GM18502 (cell line): ENCODE measurements around the gene NAGA.
"Not testable (repeated sequence)": the region's sequence is repeated elsewhere in the genome, so short reads cannot be mapped to it uniquely, and the experiment has no call there.

ENCODE experiments used
- ATAC-seq: cut with Tn5 transposase; IDR thresholded peaks from one replicate; pipeline ENCODE4 v1.9.1; 2021; ENCODE audit warnings: mild to moderate bottlenecking; ENCODE audit not compliant: unreplicated experiment, poor library complexity

The NAGA gene

GRCh38 chr22:42076764-42077485 lies 6.3 kb upstream of the NAGA start:
- ATAC-seq, result no peak

GRCh38 chr22:42074846-42075676 lies 4.4 kb upstream of the NAGA start:
- ATAC-seq, result no peak

GRCh38 chr22:42074132-42074811 lies 3.7 kb upstream of the NAGA start, which contains the start of gene PHETA2:
Gene PHETA2, plus strand, starts transcription at chr22:42074248. Its CDS starts 3,046 bp downstream, at chr22:42077294.
- ATAC-seq, result no peak

DNA sequence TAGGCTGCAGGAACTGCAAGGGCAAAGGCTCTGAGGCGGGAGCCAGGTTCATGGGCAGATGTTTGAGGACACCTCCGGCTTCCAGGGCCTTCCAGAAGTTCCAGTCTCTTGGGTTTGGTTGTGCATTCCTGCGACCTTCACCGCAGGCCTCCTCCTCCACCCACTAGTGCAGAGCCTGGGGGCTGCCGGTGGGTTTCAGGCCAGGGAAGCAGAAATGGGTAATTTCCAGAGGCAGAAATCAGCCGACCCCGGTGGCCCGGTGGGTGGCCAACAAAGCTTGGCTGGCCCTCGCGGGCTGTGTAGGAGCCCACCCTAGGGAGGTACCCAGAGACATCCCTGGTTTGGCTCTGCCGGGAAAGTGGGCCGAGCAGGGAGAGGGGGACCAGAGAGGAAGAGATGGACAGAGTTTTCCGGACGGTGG lies 3.0 kb upstream of the NAGA start:
- no peak for ATAC-seq

DNA sequence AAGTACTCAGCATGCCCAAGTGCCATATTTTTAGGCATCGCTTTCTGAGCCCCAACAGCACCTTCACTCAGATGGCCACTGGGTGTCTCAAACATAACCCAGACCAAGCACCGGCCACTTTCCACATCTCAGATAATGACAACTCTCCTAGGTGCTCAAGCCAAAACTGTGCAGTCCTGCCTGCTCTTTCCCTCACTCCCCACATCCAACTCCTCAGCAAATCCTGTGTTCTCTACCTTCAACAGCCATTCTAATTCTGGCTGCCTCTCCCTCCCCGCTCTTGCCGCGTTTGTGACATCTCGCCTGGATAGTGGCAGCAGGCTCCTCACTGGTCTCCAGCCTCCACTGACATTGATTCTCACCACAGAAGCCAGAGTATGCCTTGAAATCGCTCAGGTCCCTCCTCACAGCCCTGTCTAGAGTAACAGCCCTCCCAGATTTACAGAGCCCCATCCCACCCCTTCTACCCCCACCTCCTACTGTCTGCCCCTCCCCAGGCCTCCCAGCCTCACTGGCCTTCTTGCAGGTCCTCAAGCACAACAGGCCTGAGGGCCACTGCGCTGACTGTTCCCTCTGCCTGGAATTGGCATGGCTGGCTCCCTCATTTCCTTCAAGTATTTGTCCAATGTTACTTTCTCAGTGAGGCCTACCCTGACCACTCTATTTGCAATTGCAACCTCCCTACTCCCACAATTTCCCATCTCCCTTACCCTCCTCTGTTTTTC lies 2.2 kb upstream of the NAGA start:
- ATAC-seq, result no peak

DNA sequence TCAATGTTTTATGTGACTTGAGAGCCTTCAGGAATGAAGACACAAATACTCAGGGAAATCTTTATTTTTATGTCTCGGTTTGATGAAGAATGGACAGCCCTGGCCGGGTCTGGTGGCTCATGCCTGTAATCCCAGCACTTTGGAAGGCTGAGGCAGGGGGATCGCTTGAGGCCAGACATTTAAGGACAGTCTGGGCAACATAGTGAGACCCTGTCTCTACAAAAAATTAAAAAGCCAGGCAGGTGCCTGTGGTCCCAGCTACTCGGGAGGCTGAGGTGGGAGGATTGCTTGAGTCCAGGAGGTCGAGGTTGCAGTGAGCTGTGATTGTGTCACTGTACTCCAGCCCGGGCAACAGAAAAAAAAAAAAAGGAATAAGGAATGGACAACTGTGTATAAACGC lies 896 bp upstream of the NAGA start:
- not testable (repeated sequence) for ATAC-seq

DNA sequence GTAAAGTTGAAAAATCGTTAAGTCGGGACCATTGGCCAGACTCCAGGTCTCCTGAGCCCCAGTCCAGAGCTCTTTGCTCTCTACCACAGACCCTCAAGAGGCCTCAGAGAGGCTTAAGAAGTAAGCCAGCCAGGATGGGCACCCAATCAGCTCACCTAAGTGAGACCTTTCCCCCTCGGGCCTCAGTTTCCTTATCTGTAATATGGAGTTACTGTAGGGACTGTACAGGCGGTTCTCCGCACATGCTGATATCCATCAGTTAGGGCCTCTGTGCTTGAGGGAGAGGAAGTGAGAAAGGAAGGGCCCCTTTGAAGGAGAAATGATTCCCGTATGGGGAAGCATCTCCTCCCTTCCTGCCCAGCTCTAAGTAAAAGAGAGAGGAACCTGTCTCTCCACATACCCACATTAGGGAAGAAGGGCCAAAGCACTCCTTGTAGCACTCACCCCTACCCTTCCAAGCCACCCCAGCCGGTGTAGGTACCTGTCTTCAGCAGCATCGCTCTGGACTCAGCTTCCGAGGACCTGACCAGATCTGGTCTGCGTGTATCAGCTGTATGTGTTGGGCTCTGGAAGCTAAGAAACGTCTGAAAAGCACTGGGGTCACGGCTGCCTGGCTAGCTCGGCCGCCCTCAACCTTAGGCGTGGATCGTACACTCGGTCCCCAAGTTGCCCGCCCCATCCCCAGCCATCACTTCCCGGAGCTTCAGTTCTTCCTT lies 653 bp downstream of the NAGA start:
- ATAC-seq, result no peak

DNA sequence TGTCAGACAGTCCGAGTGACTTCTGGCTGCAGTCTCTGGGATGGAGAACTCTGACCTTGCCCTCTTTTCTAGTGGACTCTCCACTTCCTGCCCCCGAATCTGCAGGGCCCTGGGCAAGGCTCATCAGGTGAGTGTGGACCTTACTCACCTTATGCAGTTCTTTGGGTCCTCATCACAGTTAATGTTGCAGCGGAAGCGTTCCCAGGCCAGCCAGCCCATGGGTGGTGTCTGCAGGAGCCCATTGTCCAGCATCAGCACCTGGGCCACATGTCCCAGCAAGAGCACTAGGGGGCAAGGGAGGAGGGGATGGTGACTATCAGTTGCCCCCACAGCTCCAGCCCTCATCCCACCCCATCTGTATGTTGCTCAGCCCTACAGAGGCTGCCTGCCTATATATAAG lies 2.3 kb downstream of the NAGA start:
- no peak for ATAC-seq

DNA sequence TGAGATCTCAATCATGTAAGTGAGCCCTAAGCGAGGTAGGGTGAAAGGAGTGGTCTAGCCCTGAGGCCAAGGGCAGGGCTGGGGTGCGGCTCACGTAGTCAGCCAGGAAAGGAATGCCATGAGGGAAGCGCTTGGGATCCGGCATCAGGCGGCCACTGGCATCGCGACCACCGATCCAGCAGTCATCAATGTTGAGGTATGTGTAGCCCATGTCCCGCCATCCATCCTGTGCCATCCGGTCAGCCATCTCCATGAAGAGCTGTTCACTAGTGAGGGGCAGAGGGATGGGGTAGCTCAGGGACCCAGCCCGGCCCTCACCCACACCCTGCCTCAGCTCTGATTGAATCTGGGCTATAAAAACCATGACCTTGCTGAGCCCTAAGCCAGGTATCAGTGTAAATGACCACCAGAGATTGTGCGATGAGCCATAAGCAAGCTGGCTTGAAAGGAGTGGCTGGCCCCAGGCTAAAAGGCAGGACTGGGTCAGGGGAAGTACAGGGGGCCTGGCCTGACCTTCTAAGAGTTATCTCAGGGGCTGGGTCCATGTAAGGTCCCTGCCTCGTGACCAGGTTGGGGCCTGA lies 2.9 kb downstream of the NAGA start:
- no peak for ATAC-seq

- ATAC-seq, result no peak
These were observed 3.7 kb downstream of the NAGA start for GRCh38 chr22:42066937-42067336.

GRCh38 chr22:42066126-42066761 lies 4.4 kb downstream of the NAGA start:
- ATAC-seq, result no peak

DNA sequence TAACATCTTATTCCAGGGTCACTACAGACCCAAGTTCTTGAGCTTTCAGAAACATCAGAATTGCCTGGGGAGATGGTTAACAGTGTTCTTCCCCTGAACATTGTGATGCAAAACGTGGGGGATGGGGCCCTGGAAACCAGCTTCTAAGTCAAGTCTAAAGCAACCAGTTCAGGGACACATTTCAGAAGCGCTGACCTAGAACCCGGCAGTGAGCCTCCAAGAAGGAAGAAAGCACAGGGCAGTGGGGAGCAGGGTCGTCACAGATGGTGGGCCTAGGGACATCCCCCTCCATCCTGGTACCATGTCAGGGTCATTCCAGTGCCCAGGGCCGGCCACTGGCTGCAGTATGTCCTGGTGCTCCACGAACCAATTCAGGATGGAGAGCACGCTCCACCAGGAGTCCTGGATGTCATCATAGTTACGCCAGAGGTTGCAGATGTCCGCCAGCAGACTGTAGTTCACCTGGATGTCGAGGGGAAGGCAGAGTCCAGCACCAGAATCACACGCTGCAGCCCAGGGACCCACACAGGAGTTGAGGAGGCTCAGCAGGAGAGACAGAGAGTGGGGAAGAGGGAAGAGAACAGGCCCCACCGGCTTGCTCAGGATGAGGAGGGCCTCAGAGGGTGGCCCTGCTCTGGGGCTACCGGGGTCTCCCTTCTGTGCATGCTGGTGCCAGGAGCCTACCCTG lies 5.0 kb downstream of the NAGA start:
- ATAC-seq, result no peak

- no peak for ATAC-seq
These were observed 6.0 kb downstream of the NAGA start for GRCh38 chr22:42064629-42065028.

DNA sequence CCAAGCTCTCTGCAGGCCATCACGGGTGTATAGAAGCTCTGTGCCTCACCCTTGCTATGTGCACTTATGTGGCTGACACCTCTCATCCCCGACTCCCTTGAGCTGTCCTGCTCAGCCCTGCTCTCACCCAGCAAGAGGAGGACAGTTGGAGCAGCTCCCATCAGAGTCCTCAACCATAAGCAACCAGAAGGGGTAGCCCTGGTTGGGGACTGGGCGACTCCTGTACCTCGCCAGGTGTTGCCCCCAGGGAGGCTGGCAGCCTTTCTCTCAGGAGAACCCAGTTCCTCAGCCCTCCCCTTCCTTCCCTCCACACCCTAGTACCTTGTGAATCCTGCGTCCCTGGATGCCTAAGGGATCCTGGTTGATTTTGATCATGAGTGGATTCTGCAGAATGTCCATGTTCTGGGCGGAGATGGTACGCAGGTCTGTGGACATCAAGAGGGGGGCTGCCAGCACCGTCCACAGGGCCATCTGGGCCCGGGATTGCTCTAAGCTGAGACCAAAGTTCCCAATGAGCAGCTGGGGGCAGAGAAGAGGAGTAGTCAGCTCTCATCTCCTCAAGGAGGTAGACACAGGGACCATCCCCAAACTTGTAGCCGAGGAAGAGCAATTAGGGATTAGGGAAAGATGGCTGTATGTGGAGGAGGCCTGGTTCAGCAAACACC lies 8.0 kb downstream of the NAGA start:
- no peak for ATAC-seq

DNA sequence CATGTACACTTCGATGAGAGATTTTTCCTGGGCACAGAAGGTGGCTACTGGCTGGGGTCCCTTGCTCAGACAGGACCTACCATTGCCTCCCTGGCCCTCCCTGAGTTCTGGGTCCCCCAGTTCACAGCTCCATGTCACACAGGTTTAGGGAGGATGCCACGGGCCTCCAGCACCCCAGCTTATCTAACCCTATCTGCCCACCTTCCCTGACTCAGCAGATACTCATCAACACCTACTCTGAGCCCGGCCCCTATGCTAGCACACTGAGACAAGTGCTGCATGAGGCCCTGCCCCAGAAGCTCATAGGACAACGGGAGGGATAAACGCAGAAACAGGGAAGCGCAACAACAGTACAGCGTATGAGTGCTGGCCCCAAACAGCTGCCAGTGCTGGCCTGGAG lies 9.6 kb downstream of the NAGA start:
- no peak for ATAC-seq

DNA sequence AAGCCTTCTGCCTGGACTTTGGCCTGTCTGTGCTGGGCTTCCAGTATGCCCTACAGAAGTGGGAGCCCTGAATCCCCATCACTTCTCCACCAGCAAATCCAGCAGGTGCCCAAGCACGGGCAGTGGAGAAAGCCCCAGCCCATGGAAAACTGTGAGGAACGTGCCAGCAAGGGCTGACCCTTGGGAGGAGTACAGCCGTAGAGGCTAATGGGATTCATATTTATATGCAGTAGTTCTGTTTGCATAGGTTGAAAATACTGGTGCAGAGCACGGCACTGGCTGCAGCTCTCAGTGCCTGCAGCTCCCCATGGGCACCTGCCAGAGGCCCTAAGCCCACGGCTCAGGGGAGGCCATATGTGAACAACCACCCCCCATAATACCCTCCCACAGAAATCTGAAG lies 10.1 kb downstream of the NAGA start:
- ATAC-seq, result no peak

DNA sequence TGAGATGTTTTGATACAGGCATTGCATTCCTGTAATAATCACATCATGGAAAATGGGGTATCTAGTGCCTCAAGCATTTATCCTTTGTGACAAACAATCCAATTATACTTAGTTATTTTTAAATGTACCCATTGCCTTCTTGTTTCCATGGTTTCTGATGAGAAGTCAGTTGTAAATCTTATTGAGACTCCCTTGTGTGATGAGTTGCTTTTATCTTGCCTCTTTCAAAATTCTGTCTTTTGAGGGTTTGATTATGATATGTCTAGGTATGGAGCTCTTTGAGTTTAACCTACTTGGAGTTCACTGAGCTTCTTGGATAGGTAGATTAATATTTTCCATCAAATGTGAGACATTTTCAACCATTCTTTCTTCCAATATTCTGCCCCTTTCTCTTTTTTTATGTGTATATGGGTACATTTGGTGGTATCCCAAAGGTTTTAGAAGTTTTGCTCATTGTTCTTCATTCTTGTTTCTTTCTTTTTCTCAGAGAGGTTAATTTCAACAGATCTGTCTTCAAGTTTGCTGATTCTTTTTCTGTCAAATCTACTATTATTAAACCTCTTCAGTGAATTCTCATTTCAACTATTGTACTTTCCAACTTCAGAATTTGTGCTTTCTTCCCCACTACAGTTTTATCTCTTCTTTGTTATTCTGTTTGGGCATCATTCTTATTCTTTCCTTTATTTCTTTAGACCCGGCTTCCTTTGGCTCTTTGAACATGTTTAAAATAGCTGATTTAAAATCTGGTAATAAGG lies 13.7 kb downstream of the NAGA start:
- no peak for ATAC-seq
